H1 (cell line): ENCODE results near the gene SCFD1. TPM values are rescaled to one million over a fixed set of nuclear protein-coding genes. Genes with fewer than 3 reads are reported as not detected.

Experiments
- CTCF ChIA-PET: fragments of 300-600 bp; sonication (Branson Sonifier 250); formaldehyde crosslinking; loops from one replicate; lab custom pipeline; 2021; ENCODE audit not compliant: partially characterized antibody; lab: Charles Lee
- POLR2A ChIA-PET: fragments of 300-600 bp; sonication (Branson Sonifier 250); formaldehyde crosslinking; loops from one replicate; lab custom pipeline; 2021; ENCODE audit warnings: inconsistent platforms; ENCODE audit not compliant: partially characterized antibody; lab: Charles Lee
- DNase-seq, 2 experiments: peaks; one replicate each; pipeline versions ENCODE4 v3.0.0 to v3.0.0-alpha.2; 2010 to 2022; ENCODE audit warnings: low spot score in 2 of 2, low read depth in 1 of 2, mixed read lengths in 1 of 2
- FAIRE-seq: peaks from 2 replicates; lab custom pipeline; 2011; peaks lifted over from hg19 to GRCh38; lab: Jason Lieb, UNC
- H2AFZ ChIP-seq: 2 replicates; pipeline ENCODE4 v1.8.1; 2012; ENCODE audit warnings: low read length, inconsistent platforms
- H2AK5ac ChIP-seq: 2 replicates; pipeline ENCODE4 v1.6.1; 2013; ENCODE audit warnings: low read depth, low read length
- H2BK120ac ChIP-seq: replicated peaks from 2 replicates; pipeline ENCODE3; 2013; ENCODE audit warnings: low read depth, low read length, inconsistent platforms
- H2BK12ac ChIP-seq: 2 replicates; pipeline ENCODE4 v1.6.1; 2013; ENCODE audit warnings: low read depth, low read length
- H2BK15ac ChIP-seq: 2 replicates; pipeline ENCODE4 v1.6.1; 2013; ENCODE audit warnings: low read length
- H2BK20ac ChIP-seq: 2 replicates; pipeline ENCODE4 v1.6.1; 2013; ENCODE audit warnings: low read length
- H2BK5ac ChIP-seq: 2 replicates; pipeline ENCODE4 v1.6.1; 2013; ENCODE audit warnings: low read depth, low read length
- H3K14ac ChIP-seq: 2 replicates; pipeline ENCODE4 v1.6.1; 2013; ENCODE audit warnings: inconsistent platforms; ENCODE audit not compliant: insufficient read length
- H3K18ac ChIP-seq: 2 replicates; pipeline ENCODE4 v1.6.1; 2013; ENCODE audit warnings: low read length; ENCODE audit errors: extremely low read depth
- H3K23ac ChIP-seq: 2 replicates; pipeline ENCODE4 v1.6.1; 2013; ENCODE audit warnings: inconsistent platforms; ENCODE audit not compliant: insufficient read length
- H3K23me2 ChIP-seq: 2 replicates; pipeline ENCODE4 v1.6.1; 2013; ENCODE audit warnings: low read depth, low read length
- H3K27ac ChIP-seq: 2 replicates; pipeline ENCODE4 v1.6.1; 2011; ENCODE audit warnings: low read depth, low read length, inconsistent platforms
- H3K27me3 ChIP-seq, 4 experiments: replicated peaks in 1 of 4; 1 replicate in 1 of 4; 2 replicates in 3 of 4; pipeline versions ENCODE4 v1.6.1 to v1.8.1; 2011 to 2013; ENCODE audit warnings: low read length in 3 of 4, mild to moderate bottlenecking in 3 of 4, inconsistent platforms in 2 of 4, mixed read lengths in 2 of 4, moderate library complexity in 1 of 4; ENCODE audit not compliant: control insufficient read depth in 3 of 4, insufficient read depth in 3 of 4; ENCODE audit errors: extremely low read depth in 1 of 4
- H3K36me3 ChIP-seq, 4 experiments: 2 replicates each; pipeline versions ENCODE4 v1.6.1 to v1.8.1; 2011 to 2013; ENCODE audit warnings: mild to moderate bottlenecking in 4 of 4, low read length in 3 of 4, moderate library complexity in 2 of 4, control low read depth in 1 of 4, inconsistent platforms in 1 of 4; ENCODE audit not compliant: insufficient read depth in 4 of 4, control insufficient read depth in 2 of 4
- H3K4ac ChIP-seq: replicated peaks from 2 replicates; pipeline ENCODE3; 2013; ENCODE audit warnings: low read length, low read depth, mixed read lengths, inconsistent platforms; ENCODE audit not compliant: insufficient read length
- H3K4me1 ChIP-seq, 4 experiments: replicated peaks in 1 of 4; 1 replicate in 1 of 4; 2 replicates in 3 of 4; pipeline versions ENCODE4 v1.6.1 to v1.8.1; 2011 to 2013; ENCODE audit warnings: low read length in 3 of 4, inconsistent platforms in 2 of 4, mixed read lengths in 1 of 4; ENCODE audit not compliant: insufficient read depth in 4 of 4, control insufficient read depth in 3 of 4
- H3K4me2 ChIP-seq, 2 experiments: 2 replicates each; pipeline versions ENCODE4 v1.6.1 to v1.8.1; 2011 to 2013; ENCODE audit warnings: low read depth in 2 of 2, low read length in 2 of 2, control low read depth in 1 of 2, inconsistent platforms in 1 of 2, mild to moderate bottlenecking in 1 of 2; ENCODE audit not compliant: insufficient read depth in 1 of 2
- H3K4me3 ChIP-seq, 4 experiments: fragments of 200-600, 300-600 bp in 1 of 4; sonication (generic), shearing (Covaris generic), sonication (Bioruptor Twin) in 1 of 4; 2 replicates each; pipeline versions ENCODE4 v1.5.1 to v1.8.1; 2011 to 2016; ENCODE audit warnings: low read length in 4 of 4, low read depth in 3 of 4, control low read depth in 2 of 4, inconsistent platforms in 2 of 4, mild to moderate bottlenecking in 2 of 4, mixed read lengths in 1 of 4, moderate library complexity in 1 of 4; ENCODE audit not compliant: insufficient read depth in 2 of 4; ENCODE audit errors: extremely low read depth in 1 of 4
- H3K56ac ChIP-seq: replicated peaks from 2 replicates; pipeline ENCODE3; 2013; ENCODE audit warnings: low read depth, mild to moderate bottlenecking, mixed read lengths, low read length, inconsistent platforms; ENCODE audit not compliant: insufficient read length
- H3K79me1 ChIP-seq: 2 replicates; pipeline ENCODE4 v1.6.1; 2013; ENCODE audit warnings: low read depth, low read length, control low read depth
- H3K79me2 ChIP-seq, 2 experiments: 2 replicates each; pipeline versions ENCODE4 v1.6.1 to v1.8.1; 2012 to 2013; ENCODE audit warnings: low read length in 2 of 2, mild to moderate bottlenecking in 2 of 2, inconsistent platforms in 1 of 2; ENCODE audit not compliant: insufficient read depth in 2 of 2, control insufficient read depth in 1 of 2
- H3K9ac ChIP-seq, 4 experiments: replicated peaks in 1 of 4; 1 replicate in 1 of 4; 2 replicates in 3 of 4; pipeline versions ENCODE4 v1.6.1 to v1.8.1; 2011 to 2013; ENCODE audit warnings: low read depth in 3 of 4, low read length in 3 of 4, control low read depth in 2 of 4, mild to moderate bottlenecking in 2 of 4, moderate library complexity in 2 of 4, inconsistent platforms in 1 of 4; ENCODE audit errors: extremely low read depth in 1 of 4
- H3K9me3 ChIP-seq, 2 experiments: 2 replicates each; pipeline versions ENCODE4 v1.6.1 to v1.8.1; 2012 to 2013; ENCODE audit warnings: mild to moderate bottlenecking in 2 of 2, moderate library complexity in 2 of 2, control low read depth in 1 of 2, inconsistent platforms in 1 of 2, low read depth in 1 of 2, low read length in 1 of 2, mixed read lengths in 1 of 2; ENCODE audit not compliant: insufficient read depth in 2 of 2
- H4K20me1 ChIP-seq, 2 experiments: replicated peaks in 1 of 2; 2 replicates each; pipeline versions ENCODE3 to v1.8.1; 2011 to 2013; ENCODE audit warnings: inconsistent platforms in 2 of 2, low read length in 2 of 2, mild to moderate bottlenecking in 1 of 2; ENCODE audit not compliant: insufficient read depth in 2 of 2, control insufficient read depth in 1 of 2
- H4K5ac ChIP-seq: 2 replicates; pipeline ENCODE4 v1.6.1; 2013; ENCODE audit warnings: low read length, low read depth, mixed read lengths, inconsistent platforms; ENCODE audit not compliant: insufficient read length
- H4K8ac ChIP-seq: 2 replicates; pipeline ENCODE4 v1.8.0; 2013; ENCODE audit warnings: mild to moderate bottlenecking, moderate library complexity, low read length, inconsistent platforms; ENCODE audit not compliant: insufficient read depth; ENCODE audit errors: extremely low read depth
- H4K91ac ChIP-seq: replicated peaks from 2 replicates; pipeline ENCODE3; 2013; ENCODE audit warnings: low read length, mixed read lengths, inconsistent platforms; ENCODE audit not compliant: insufficient read length
- BRCA1 ChIP-seq: IDR thresholded peaks from 2 replicates; pipeline ENCODE4 v1.6.1; 2012; ENCODE audit warnings: low read depth, low read length, improper control_type of control experiment
- EP300 ChIP-seq, 2 experiments: IDR thresholded peaks; 1 replicate in 1 of 2; 2 replicates in 1 of 2; pipeline ENCODE4 v1.6.1; 2011 to 2012; ENCODE audit warnings: low read depth in 2 of 2, low read length in 2 of 2, mild to moderate bottlenecking in 2 of 2, borderline replicate concordance in 1 of 2, inconsistent platforms in 1 of 2, moderate library complexity in 1 of 2
- GTF2F1 ChIP-seq: IDR thresholded peaks from 2 replicates; pipeline ENCODE4 v1.6.1; 2012; ENCODE audit warnings: low read depth, low read length, improper control_type of control experiment, borderline replicate concordance
- HDAC6 ChIP-seq: IDR thresholded peaks from one replicate; pipeline ENCODE4 v1.7.1; 2012; ENCODE audit warnings: low read depth, mild to moderate bottlenecking, inconsistent platforms, low read length, moderate library complexity
- MAFK ChIP-seq: IDR thresholded peaks from 2 replicates; pipeline ENCODE4 v1.6.1; 2012; ENCODE audit warnings: low read depth, mild to moderate bottlenecking, improper control_type of control experiment, low read length
- PHF8 ChIP-seq: fragments of 200-600 bp; sonication (generic); conservative IDR thresholded peaks from 2 replicates; pipeline ENCODE4 v1.7.1; 2012; ENCODE audit warnings: low read depth, mild to moderate bottlenecking, inconsistent platforms, low read length, moderate library complexity
- RFX5 ChIP-seq: IDR thresholded peaks from 2 replicates; pipeline ENCODE4 v1.6.1; 2011; ENCODE audit warnings: low read depth, low read length, improper control_type of control experiment, borderline replicate concordance
- SIX5 ChIP-seq: IDR thresholded peaks from 2 replicates; pipeline ENCODE4 v1.6.1; 2011; ENCODE audit warnings: mild to moderate bottlenecking, low read depth, low read length
- SP4 ChIP-seq: IDR thresholded peaks from 2 replicates; pipeline ENCODE4 v1.6.1; 2012; ENCODE audit warnings: low read length, inconsistent platforms
- WGBS, 2 experiments: shearing (Covaris generic) in 1 of 2; methylation state at CpG; one replicate each; pipeline versions ENCODE4 v1.1.6 to v1.1.7; 2013 to 2015; ENCODE audit warnings: low lambda C conversion rate in 2 of 2, mixed read lengths in 2 of 2, inconsistent platforms in 1 of 2, low coverage in 1 of 2, missing lambda C conversion rate in 1 of 2; ENCODE audit not compliant: insufficient replicate concordance in 2 of 2, insufficient coverage in 1 of 2, insufficient read length in 1 of 2; ENCODE audit errors: extremely low coverage in 1 of 2, missing lambda C conversion rate in 1 of 2; 5-methylcytosine and 5-hydroxymethylcytosine counted together
- polyA plus RNA-seq, 7 experiments: library from polyadenylated mRNA; depleted of rRNA in 3 of 7; stranded (reverse) in 5 of 7; unstranded in 2 of 7; fragments of >200 nt in 5 of 7; fragments of 200-250 nt in 2 of 7; gene quantifications; 1 replicate in 5 of 7; 2 replicates in 1 of 7; 4 replicates in 1 of 7; pipeline versions ENCODE4 v1.2.1 to v1.2.3, GENCODE V29; 2011 to 2013; ENCODE audit warnings: missing spikeins in 2 of 7, mixed read lengths in 2 of 7
- total RNA-seq: library from RNA; stranded (reverse); fragmentation: NEBNext Ultra II Directional; extraction: Animal tissue kit (Norgen Biotek cat#: 25700); gene quantifications from 2 replicates; pipeline ENCODE4 v1.2.1, GENCODE V29; 2021

SCFD1 gene
- total and polyA plus RNA-seq, 2 of the 8 experiments (the other 6 are each of a cell fraction or from before 2014, with no cell fraction given): 32.8 to 64.5 TPM

GRCh38 chr14:30738978-30739377 is 116.9 kb downstream of the SCFD1 start:
- no peak overlapping the region for H2BK20ac ChIP-seq
- H3K14ac ChIP-seq: no peak overlapping the region
- no peaks in the 10 kb centered on the region for H3K9me3 ChIP-seq
- no peaks in the 10 kb centered on the region for H3K4me1 ChIP-seq
- no peak overlapping the region for H3K4me3 ChIP-seq
- ChIA-PET POLR2A (no interaction called here), CTCF (no interaction called here)
- H3K79me2 ChIP-seq: no peaks in the 10 kb centered on the region
- no peak overlapping the region for H4K8ac ChIP-seq
- H2BK15ac ChIP-seq: no peak overlapping the region
- no peaks in the 10 kb centered on the region for H4K20me1 ChIP-seq
- H3K4me2 ChIP-seq: no peak overlapping the region
- no peak overlapping the region for H3K9ac ChIP-seq
- H2BK5ac ChIP-seq: no peak overlapping the region
- H2BK12ac ChIP-seq: no peak overlapping the region
- WGBS, 2 experiments: 97% methylated on average over 4 of the region's 4 CpGs; no CpG with 5 or more reads in 1 of the 2 experiments
- no peak overlapping the region for H4K91ac ChIP-seq
- FAIRE-seq: no peak
- H4K5ac ChIP-seq: no peak overlapping the region
- no peak for DNase-seq
- H3K18ac ChIP-seq: no peak overlapping the region
- TF ChIP-seq PHF8 (no peak), SP4 (no peak), SIX5 (no peak), MAFK (no peak), RFX5 (no peak), EP300 (IDR thresholded peaks at IDR 0.05; ENCODE audit: borderline replicate concordance in 1 of 2, low read depth in 2 of 2, low read length in 2 of 2) (no peak), BRCA1 (no peak), HDAC6 (no peak), GTF2F1 (no peak)
- no peak overlapping the region for H2AK5ac ChIP-seq
- H3K4ac ChIP-seq: no peak overlapping the region
- H3K23ac ChIP-seq: no peak overlapping the region
- H3K27ac ChIP-seq: no peak overlapping the region
- H3K36me3 ChIP-seq: peaks cover 0 to 18% (median 3%) of the 10 kb centered on the region in 4 experiments; a peak in 2 of 8 replicates
- H2AFZ ChIP-seq: no peak overlapping the region
- no peak overlapping the region for H3K56ac ChIP-seq
- no peaks in the 10 kb centered on the region for H3K79me1 ChIP-seq
- no peak overlapping the region for H2BK120ac ChIP-seq
- H3K23me2 ChIP-seq: no peaks in the 10 kb centered on the region
- no peaks in the 10 kb centered on the region for H3K27me3 ChIP-seq
